ENCODE results near the gene ZMIZ2.
"Not testable (repeated sequence)": the region's sequence is repeated elsewhere in the genome, so short reads cannot be mapped to it uniquely, and the experiment has no call there.

DNA sequence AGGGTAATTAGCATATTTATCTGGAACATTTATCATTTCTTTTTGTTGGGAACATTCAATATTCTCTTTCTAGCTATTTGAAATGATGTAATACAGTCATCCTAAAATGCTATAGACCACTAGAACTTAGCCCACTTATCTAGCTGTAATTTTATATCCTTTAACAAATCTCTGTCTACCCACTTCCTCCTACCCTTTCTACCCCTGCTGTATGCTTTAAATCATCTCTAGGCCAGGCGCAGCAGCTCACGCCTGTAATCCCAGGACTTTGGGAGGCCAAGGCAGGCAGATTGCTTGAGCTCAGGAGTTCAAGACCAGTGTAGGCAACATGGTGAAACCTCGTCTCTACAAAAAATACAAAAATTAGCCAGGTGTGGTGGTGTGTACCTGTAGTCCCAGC, 25.8 kb downstream of the ZMIZ2 start:
- TF ChIP-seq, protein P1, sequence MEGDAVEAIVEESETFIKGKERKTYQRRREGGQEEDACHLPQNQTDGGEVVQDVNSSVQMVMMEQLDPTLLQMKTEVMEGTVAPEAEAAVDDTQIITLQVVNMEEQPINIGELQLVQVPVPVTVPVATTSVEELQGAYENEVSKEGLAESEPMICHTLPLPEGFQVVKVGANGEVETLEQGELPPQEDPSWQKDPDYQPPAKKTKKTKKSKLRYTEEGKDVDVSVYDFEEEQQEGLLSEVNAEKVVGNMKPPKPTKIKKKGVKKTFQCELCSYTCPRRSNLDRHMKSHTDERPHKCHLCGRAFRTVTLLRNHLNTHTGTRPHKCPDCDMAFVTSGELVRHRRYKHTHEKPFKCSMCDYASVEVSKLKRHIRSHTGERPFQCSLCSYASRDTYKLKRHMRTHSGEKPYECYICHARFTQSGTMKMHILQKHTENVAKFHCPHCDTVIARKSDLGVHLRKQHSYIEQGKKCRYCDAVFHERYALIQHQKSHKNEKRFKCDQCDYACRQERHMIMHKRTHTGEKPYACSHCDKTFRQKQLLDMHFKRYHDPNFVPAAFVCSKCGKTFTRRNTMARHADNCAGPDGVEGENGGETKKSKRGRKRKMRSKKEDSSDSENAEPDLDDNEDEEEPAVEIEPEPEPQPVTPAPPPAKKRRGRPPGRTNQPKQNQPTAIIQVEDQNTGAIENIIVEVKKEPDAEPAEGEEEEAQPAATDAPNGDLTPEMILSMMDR (optimal IDR thresholded peaks at IDR 0.05 in 1 of 3, IDR thresholded peaks at IDR 0.05 in 1 of 3, conservative IDR thresholded peaks at IDR 0.05 in 1 of 3; ENCODE audit: extremely low read depth in 1 of 3, insufficient read depth in 2 of 3, low read length in 3 of 3), result not testable (repeated sequence)
- not testable (repeated sequence) for TF ChIP-seq EZH2 (IDR thresholded peaks at IDR 0.05; ENCODE audit: low read length)

Measured in keratinocyte (primary cell).